ENCODE results near the gene ITGB2. TPM values are rescaled to one million over a fixed set of nuclear protein-coding genes. Genes with fewer than 3 reads are reported as not detected.

The ITGB2 gene
- total RNA-seq, 2 donors from 2014 or later = 1.6 to 2.3 TPM

DNA sequence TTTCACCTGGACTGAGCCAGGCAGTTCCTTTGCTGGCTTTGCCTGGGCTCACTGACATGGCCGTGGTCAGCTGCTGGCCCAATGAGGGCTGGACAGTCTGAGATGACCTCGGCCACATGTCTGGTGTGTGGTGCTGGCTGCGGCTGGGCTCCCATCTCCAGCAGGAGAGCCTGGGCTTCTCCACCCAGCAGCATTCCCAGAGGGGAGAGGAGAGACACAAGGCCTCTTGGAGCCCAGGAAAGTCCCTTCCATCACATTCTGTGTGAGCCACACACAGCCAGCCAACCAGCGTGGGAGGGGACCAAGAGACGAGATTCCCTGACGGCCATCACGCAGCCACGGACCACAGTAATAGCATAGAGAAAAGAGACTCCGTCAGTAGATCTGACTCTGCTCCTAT is 81.7 kb downstream of the ITGB2 start:
- no peak overlapping the region for H3K27ac ChIP-seq (ENCODE audit: low read depth, low read length)
- H3K4me3 ChIP-seq (ENCODE audit: low read length) = no peak overlapping the region
- H3K4me1 ChIP-seq (ENCODE audit: control insufficient read depth, insufficient read depth, low read length) = no peaks in the 10 kb centered on the region
- 93 to 96% methylated on average over 8 to 9 of the region's 9 CpGs for whole genome bisulfite sequencing, 2 experiments (ENCODE audit: insufficient coverage in 1 of 2, insufficient read length in 1 of 2)
- Mint-ChIP-seq H3K9me3 (no peaks in the 10 kb centered on the region), H3K4me3 (no peak overlapping the region), H3K36me3 (ENCODE audit: low read depth) (no peaks in the 10 kb centered on the region), H3K27me3 (ENCODE audit: insufficient read depth) (no peaks in the 10 kb centered on the region), H3K27ac (no peak overlapping the region), H3K4me1 (peaks cover 2% of the 10 kb centered on the region)
- H3K9me3 ChIP-seq (ENCODE audit: control insufficient read depth, low read length) = no peaks in the 10 kb centered on the region
- TF ChIP-seq, protein P1, sequence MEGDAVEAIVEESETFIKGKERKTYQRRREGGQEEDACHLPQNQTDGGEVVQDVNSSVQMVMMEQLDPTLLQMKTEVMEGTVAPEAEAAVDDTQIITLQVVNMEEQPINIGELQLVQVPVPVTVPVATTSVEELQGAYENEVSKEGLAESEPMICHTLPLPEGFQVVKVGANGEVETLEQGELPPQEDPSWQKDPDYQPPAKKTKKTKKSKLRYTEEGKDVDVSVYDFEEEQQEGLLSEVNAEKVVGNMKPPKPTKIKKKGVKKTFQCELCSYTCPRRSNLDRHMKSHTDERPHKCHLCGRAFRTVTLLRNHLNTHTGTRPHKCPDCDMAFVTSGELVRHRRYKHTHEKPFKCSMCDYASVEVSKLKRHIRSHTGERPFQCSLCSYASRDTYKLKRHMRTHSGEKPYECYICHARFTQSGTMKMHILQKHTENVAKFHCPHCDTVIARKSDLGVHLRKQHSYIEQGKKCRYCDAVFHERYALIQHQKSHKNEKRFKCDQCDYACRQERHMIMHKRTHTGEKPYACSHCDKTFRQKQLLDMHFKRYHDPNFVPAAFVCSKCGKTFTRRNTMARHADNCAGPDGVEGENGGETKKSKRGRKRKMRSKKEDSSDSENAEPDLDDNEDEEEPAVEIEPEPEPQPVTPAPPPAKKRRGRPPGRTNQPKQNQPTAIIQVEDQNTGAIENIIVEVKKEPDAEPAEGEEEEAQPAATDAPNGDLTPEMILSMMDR (conservative IDR thresholded peaks at IDR 0.05) = no peak
- H3K27me3 ChIP-seq (ENCODE audit: control insufficient read depth, insufficient read depth, low read length, poor library complexity, severe bottlenecking) = no peaks in the 10 kb centered on the region
- H3K9ac ChIP-seq (ENCODE audit: extremely low read depth, low read length, poor library complexity, severe bottlenecking) = no peak overlapping the region
- no peaks in the 10 kb centered on the region for H3K36me3 ChIP-seq (ENCODE audit: control insufficient read depth, insufficient read depth, low read length)
- no peak for DNase-seq

DNA sequence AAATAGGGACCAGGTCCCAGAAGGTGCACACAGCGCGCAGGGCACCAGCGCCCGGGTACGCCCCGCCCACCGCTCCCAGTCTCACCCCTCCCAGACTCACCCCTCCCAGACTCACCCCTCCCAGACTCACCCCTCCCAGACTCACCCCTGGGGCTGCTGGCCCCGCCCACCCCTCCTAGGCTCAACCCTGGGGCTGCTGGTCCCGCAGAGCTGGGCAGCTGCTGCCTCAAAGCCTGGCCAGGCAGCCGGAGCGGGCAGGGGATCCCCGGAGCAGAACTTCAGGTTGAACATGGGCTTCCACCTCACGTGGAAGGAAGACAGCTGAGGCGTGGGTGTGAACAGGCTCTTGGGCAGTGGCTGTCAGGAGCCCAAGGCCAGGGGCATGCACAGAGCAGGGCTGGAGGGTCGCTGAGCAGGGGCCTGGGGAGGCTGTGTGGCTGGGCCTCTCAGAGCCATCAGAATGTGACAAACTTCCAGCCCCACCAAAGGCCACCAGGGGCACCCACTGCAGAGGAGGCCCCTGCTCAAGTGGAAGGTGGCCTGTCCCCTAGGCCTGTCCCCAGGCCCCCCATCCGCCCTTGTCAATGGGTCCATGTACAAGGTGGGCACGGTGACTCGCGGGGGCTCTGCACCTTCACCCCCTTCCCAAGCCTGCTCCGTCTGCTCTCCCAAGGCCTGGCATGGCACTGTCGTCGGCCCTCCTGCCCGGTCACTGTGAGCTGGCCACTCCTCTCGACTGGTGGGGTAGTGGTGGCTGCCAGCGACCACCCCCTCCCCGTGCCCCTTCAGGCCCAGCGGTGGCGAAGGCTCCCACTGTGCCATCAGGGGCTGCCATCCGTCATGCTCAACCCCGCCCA is 82.4 kb downstream of the ITGB2 start:
- Mint-ChIP-seq H3K27me3 (ENCODE audit: insufficient read depth) (no peaks in the 10 kb centered on the region), H3K9me3 (no peaks in the 10 kb centered on the region), H3K27ac (no peak overlapping the region), H3K4me3 (no peak overlapping the region), H3K4me1 (peaks cover 2% of the 10 kb centered on the region), H3K36me3 (ENCODE audit: low read depth) (no peaks in the 10 kb centered on the region)
- TF ChIP-seq, protein P1 (conservative IDR thresholded peaks at IDR 0.05) = peak; percentile 46
- H3K4me1 ChIP-seq (ENCODE audit: control insufficient read depth, insufficient read depth, low read length) = no peaks in the 10 kb centered on the region
- H3K9ac ChIP-seq (ENCODE audit: extremely low read depth, low read length, poor library complexity, severe bottlenecking) = no peak overlapping the region
- WGBS, 2 experiments (ENCODE audit: insufficient coverage in 1 of 2, insufficient read length in 1 of 2) = 80 to 88% methylated on average over 9 to 30 of the region's 30 CpGs
- DNase-seq = no peak
- no peaks in the 10 kb centered on the region for H3K27me3 ChIP-seq (ENCODE audit: control insufficient read depth, insufficient read depth, low read length, poor library complexity, severe bottlenecking)
- H3K36me3 ChIP-seq (ENCODE audit: control insufficient read depth, insufficient read depth, low read length) = no peaks in the 10 kb centered on the region
- H3K27ac ChIP-seq (ENCODE audit: low read depth, low read length) = no peak overlapping the region
- no peak overlapping the region for H3K4me3 ChIP-seq (ENCODE audit: low read length)
- H3K9me3 ChIP-seq (ENCODE audit: control insufficient read depth, low read length) = no peaks in the 10 kb centered on the region

- Mint-ChIP-seq H3K9me3 (no peaks in the 10 kb centered on the region), H3K4me3 (no peak overlapping the region), H3K27me3 (ENCODE audit: insufficient read depth) (no peaks in the 10 kb centered on the region), H3K36me3 (ENCODE audit: low read depth) (no peaks in the 10 kb centered on the region), H3K4me1 (peaks cover 2% of the 10 kb centered on the region), H3K27ac (no peak overlapping the region)
- no peak for DNase-seq
- TF ChIP-seq, protein P1 (conservative IDR thresholded peaks at IDR 0.05) = no peak
- Histone ChIP-seq H3K27ac (ENCODE audit: low read depth, low read length) (no peak overlapping the region), H3K27me3 (ENCODE audit: control insufficient read depth, insufficient read depth, low read length, poor library complexity, severe bottlenecking) (no peaks in the 10 kb centered on the region), H3K4me3 (ENCODE audit: low read length) (no peak overlapping the region), H3K4me1 (ENCODE audit: control insufficient read depth, insufficient read depth, low read length) (no peaks in the 10 kb centered on the region), H3K9ac (ENCODE audit: extremely low read depth, low read length, poor library complexity, severe bottlenecking) (no peak overlapping the region), H3K36me3 (ENCODE audit: control insufficient read depth, insufficient read depth, low read length) (no peaks in the 10 kb centered on the region), H3K9me3 (ENCODE audit: control insufficient read depth, low read length) (no peaks in the 10 kb centered on the region)
- 89 to 94% methylated on average over 8 to 13 of the region's 13 CpGs for WGBS, 2 experiments (ENCODE audit: insufficient coverage in 1 of 2, insufficient read length in 1 of 2)
These were observed 83.2 kb downstream of the ITGB2 start for GRCh38 chr21:44837537-44837936.
